Heart left ventricle (tissue), 16 donors: Measurements from ENCODE around the gene ORC1. TPM values are rescaled to one million over a fixed set of nuclear protein-coding genes. Genes with fewer than 3 reads are reported as not detected.

Experiments
- ATAC-seq, 4 donors: fragments of 200-7000 bp; cut with Tn5 transposase; one replicate each; pipeline ENCODE4 v1.9.1; 2020 to 2022; ENCODE audit warnings: moderate library complexity in 4 of 4, mild to moderate bottlenecking in 3 of 4, moderate number of reproducible peaks in 1 of 4
- DNase-seq, 5 donors: peaks; one replicate each; pipeline ENCODE4 v3.0.0-alpha.2; 2020
- H3K27ac ChIP-seq, 12 donors: fragments of 200-600 bp; sonication (generic) in 4 of 12; one replicate each; pipeline versions ENCODE4 v1.5.0 to v1.8.0; 2016 to 2022; ENCODE audit warnings: mild to moderate bottlenecking in 2 of 12
- H3K27me3 ChIP-seq, 9 donors: fragments of 200-600 bp; sonication (generic) in 2 of 9; one replicate each; pipeline versions ENCODE4 v1.5.1 to v1.8.0; 2016 to 2022; ENCODE audit warnings: mild to moderate bottlenecking in 3 of 9
- H3K36me3 ChIP-seq, 9 donors: fragments of 200-600 bp; sonication (generic) in 2 of 9; one replicate each; pipeline versions ENCODE4 v1.5.0 to v1.8.0; 2018 to 2022; ENCODE audit warnings: mild to moderate bottlenecking in 2 of 9
- H3K4me1 ChIP-seq, 12 donors: fragments of 200-600 bp; sonication (generic) in 4 of 12; one replicate each; pipeline versions ENCODE4 v1.5.0 to v1.8.0; 2016 to 2022; ENCODE audit warnings: mild to moderate bottlenecking in 3 of 12
- H3K4me3 ChIP-seq, 12 donors: fragments of 200-600 bp; sonication (generic) in 4 of 12; one replicate each; pipeline versions ENCODE4 v1.5.0 to v1.8.0; 2017 to 2022; ENCODE audit warnings: mild to moderate bottlenecking in 9 of 12, moderate library complexity in 4 of 12
- H3K9me3 ChIP-seq, 12 donors: fragments of 200-600 bp; sonication (generic) in 4 of 12; one replicate each; pipeline versions ENCODE4 v1.5.0 to v1.8.0; 2016 to 2022; ENCODE audit warnings: mild to moderate bottlenecking in 1 of 12
- POLR2A ChIP-seq, 2 donors: fragments of 450-650 bp; IDR thresholded peaks; one replicate each; pipeline ENCODE4 v1.6.1; 2017; ENCODE audit warnings: antibody characterized with exemption in 2 of 2, mild to moderate bottlenecking in 2 of 2, moderate library complexity in 2 of 2
- WGBS, 4 donors: extraction: QIAGEN DNeasy Blood & Tissue Kit in 2 of 4; methylation state at CpG; one replicate each; pipeline versions ENCODE4 v1.1.5 to v1.1.7; 2013 to 2018; 5-methylcytosine and 5-hydroxymethylcytosine counted together
- intact Hi-C, 10 donors: fragments of 100-400 bp; cut with DNase I; formaldehyde crosslinking; loops; one replicate each; pipeline versions ENCODE4 v1.11.1 to v1.14.2; 2022
- polyA plus RNA-seq, 2 donors: library from polyadenylated mRNA; stranded (reverse); fragments of 200-250 nt; gene quantifications; one replicate each; pipeline ENCODE4 v1.2.3, GENCODE V29; 2013
- total RNA-seq, 9 donors: library from RNA; depleted of rRNA in 2 of 9; stranded (reverse); fragments of >200 nt in 2 of 9; fragmentation: NEBNext Ultra II Directional in 3 of 9; extraction: Animal tissue kit (Norgen Biotek cat#: 25700) in 3 of 9; gene quantifications; one replicate each; pipeline versions ENCODE4 v1.1.0 to v1.2.4, GENCODE V29; 2016 to 2023
- TF ChIP-seq, protein P1 (sequence below), 12 donors: fragments of 200-600 bp; sonication (generic) in 4 of 12; IDR thresholded peaks; one replicate each; pipeline versions ENCODE4 v1.5.0 to v1.8.0; 2018 to 2022; ENCODE audit warnings: antibody characterized with exemption in 12 of 12, mild to moderate bottlenecking in 5 of 12
- donor health status: ischemic (EF 13 %, LVEDD 7.1; RV severe dilation, severe dysfunction).
- donor health status: healthy with polysubstance abuse.
- donor health status: DM: no; HTN: yes; CAD: no.
- donor health status: DM: no; HTN: no; CAD: no.
- donor health status: ischemic (EF 25% LVEDD 6.9; RV normal size, moderate dysfunction).
- donor health status: ischemic (EF 25% LVEDD 5.7; RV mildly dilated, moderate dysfunction).
- donor health status: healthy.
- donor health status: DM: yes; HTN: yes; CAD: no.
- donor health status: ischemic (EF 35%, LVEDD 5.7; RV mildly dilated, moderate dysfunction).
- donor health status: nonischemic (EF 11% LVEDD 7.7; RV severe dilation, severe dysfunction).
- donor health status: DM: yes; HTN: yes; CAD: no.
- donor health status: PGD.
- donor health status: ischemic (EF 29% LVEDD 5.4; RV normal size, mild dysfunction).
- donor health status: nonischemic (EF 23%, LVEDD 6.1; RV moderate dilation, normal function).

Gene ORC1
- total and polyA plus RNA-seq, 11 donors = 0.09 to 1.4 (median 0.19) TPM; not detected in 4

DNA sequence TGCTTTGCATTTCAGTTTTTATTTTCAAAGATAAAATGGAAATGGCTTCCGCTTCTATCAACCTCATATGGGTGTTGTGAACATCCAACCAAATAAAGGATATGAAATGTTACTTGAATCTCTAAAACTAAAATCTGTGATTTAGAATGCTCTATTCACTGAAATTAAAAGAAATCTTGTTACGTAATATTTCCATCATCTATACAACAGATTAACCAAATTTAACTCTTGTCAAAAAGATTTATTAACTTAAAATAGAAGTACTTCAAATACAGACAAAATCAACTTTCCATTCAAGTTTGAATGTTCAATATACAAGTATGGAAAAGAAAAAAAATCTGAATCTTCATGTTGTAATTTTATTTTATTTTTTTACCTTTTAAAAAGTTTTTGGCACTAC is 18.8 kb upstream of the ORC1 start:
- TF ChIP-seq, protein P1, sequence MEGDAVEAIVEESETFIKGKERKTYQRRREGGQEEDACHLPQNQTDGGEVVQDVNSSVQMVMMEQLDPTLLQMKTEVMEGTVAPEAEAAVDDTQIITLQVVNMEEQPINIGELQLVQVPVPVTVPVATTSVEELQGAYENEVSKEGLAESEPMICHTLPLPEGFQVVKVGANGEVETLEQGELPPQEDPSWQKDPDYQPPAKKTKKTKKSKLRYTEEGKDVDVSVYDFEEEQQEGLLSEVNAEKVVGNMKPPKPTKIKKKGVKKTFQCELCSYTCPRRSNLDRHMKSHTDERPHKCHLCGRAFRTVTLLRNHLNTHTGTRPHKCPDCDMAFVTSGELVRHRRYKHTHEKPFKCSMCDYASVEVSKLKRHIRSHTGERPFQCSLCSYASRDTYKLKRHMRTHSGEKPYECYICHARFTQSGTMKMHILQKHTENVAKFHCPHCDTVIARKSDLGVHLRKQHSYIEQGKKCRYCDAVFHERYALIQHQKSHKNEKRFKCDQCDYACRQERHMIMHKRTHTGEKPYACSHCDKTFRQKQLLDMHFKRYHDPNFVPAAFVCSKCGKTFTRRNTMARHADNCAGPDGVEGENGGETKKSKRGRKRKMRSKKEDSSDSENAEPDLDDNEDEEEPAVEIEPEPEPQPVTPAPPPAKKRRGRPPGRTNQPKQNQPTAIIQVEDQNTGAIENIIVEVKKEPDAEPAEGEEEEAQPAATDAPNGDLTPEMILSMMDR (IDR thresholded peaks at IDR 0.05) = no peak
- no peak for TF ChIP-seq POLR2A (IDR thresholded peaks at IDR 0.05)
- Histone ChIP-seq H3K27me3 (no peaks in the 10 kb centered on the region), H3K4me3 (no peak overlapping the region), H3K36me3 (peaks cover 0 to 93% (median 64%) of the 10 kb centered on the region in 9 donors), H3K9me3 (no peaks in the 10 kb centered on the region), H3K4me1 (peaks cover 0 to 20% (median 7%) of the 10 kb centered on the region in 12 donors), H3K27ac (peak overlapping the region in 1 of 12 donors; percentile 42)
- DNase-seq = no peak
- 96 to 99% (median 98%) methylated on average over 2 of the region's 2 CpGs for WGBS, 4 donors
- ATAC-seq = no peak
- intact Hi-C loops = loop anchor here in 1 of 10 donors (10.0 kb wide), 1 partner anchor 262 kb away; no protein-coding TSS in a partner anchor

DNA sequence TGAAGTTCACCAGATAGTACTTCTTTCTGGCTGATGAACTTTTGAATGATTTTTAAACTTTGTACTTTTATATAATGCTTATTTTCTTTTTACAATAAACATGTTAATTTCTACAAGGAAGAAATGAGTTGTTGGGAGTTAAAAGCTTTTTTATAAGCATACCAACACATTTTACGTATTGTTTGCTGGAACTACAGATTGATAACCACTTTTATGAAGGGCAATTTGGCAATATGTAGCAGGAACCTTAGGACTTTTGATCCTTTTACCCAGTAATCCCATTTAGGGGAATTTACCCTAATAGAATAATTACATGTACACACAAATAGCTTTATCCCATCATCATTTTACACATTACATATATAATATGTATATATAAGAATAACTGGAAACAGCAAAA is 16.5 kb upstream of the ORC1 start:
- Histone ChIP-seq H3K4me1 (peaks cover 0 to 20% (median 9%) of the 10 kb centered on the region in 12 donors), H3K9me3 (no peaks in the 10 kb centered on the region), H3K27ac (no peak overlapping the region), H3K27me3 (no peaks in the 10 kb centered on the region), H3K36me3 (peaks cover 0 to 98% (median 84%) of the 10 kb centered on the region in 9 donors), H3K4me3 (no peak overlapping the region)
- 93 to 95% (median 94%) methylated on average over 1 of the region's 1 CpG for WGBS, 4 donors
- TF ChIP-seq, protein P1 (IDR thresholded peaks at IDR 0.05) = no peak
- no peak for TF ChIP-seq POLR2A (IDR thresholded peaks at IDR 0.05)
- ATAC-seq (no peak), DNase-seq (no peak)
- intact Hi-C loops = loop anchor here in 1 of 10 donors (10.0 kb wide), 1 partner anchor 264 kb away; no protein-coding TSS in a partner anchor

DNA sequence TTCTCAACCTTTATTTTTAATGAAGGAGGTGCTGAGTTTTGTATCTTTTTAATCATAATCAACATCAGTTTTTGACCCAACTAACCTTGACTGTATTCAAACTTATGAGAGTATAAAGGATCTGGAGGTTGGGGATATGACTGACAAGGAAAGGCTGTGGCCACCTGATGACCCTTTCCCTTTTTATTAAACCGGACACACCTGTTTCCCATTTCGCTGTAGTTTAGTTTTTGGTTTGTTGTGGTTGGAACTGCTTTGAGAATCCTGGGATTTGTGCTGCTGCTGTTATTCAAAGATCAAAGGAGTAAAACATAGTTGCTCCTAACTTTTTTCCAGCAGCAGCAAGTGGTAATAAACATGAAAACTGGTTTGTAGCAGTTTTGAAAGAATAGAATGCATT is 12.6 kb upstream of the ORC1 start:
- peaks cover 0 to 100% (median 93%) of the 10 kb centered on the region in 9 donors for H3K36me3 ChIP-seq
- H3K9me3 ChIP-seq = no peaks in the 10 kb centered on the region
- WGBS, 4 donors = 66 to 85% (median 75%) methylated on average over 2 of the region's 2 CpGs
- no peaks in the 10 kb centered on the region for H3K27me3 ChIP-seq
- TF ChIP-seq, protein P1 (IDR thresholded peaks at IDR 0.05) = no peak
- TF ChIP-seq POLR2A (IDR thresholded peaks at IDR 0.05) = no peak
- no peak overlapping the region for H3K4me3 ChIP-seq
- ATAC-seq (peak in 1 of 4 donors; percentile 56), DNase-seq (no peak)
- intact Hi-C loops = loop anchor here in 1 of 10 donors (10.0 kb wide), 1 partner anchor 268 kb away; no protein-coding TSS in a partner anchor
- peaks cover 0 to 3% (median 0%) of the 10 kb centered on the region in 12 donors for H3K4me1 ChIP-seq
- H3K27ac ChIP-seq = no peak overlapping the region

DNA sequence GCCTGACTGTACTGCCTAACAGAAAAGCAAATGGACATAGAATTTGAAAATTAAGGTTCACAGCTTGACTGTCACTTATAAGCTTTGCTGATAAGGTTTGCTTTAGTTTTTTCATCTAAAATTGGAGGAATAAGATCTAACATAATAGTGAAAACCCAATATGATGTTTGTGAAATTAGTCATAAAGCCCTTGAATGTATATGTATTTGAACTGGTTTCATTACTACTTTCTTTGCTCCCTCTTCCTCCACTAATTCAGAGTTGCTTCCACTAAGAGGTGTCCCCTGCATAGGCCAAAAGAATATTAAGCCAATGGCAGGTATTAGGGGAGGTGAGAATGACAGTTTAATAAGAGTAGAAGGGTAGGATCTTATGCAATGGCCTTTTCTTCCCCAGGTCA is 10.7 kb upstream of the ORC1 start:
- no peak for ATAC-seq
- Histone ChIP-seq H3K4me1 (peaks cover 0 to 3% (median 0%) of the 10 kb centered on the region in 12 donors), H3K9me3 (no peaks in the 10 kb centered on the region), H3K27me3 (no peaks in the 10 kb centered on the region), H3K4me3 (no peak overlapping the region), H3K27ac (no peak overlapping the region), H3K36me3 (peaks cover 0 to 100% (median 100%) of the 10 kb centered on the region in 9 donors)
- intact Hi-C loops = loop anchor here in 1 of 10 donors (10.0 kb wide), 1 partner anchor 270 kb away; no protein-coding TSS in a partner anchor
- DNase-seq = no peak
- TF ChIP-seq, protein P1 (IDR thresholded peaks at IDR 0.05) = no peak
- TF ChIP-seq POLR2A (IDR thresholded peaks at IDR 0.05) = no peak
